NCI-H345 (cell line): Measurements from ENCODE around the gene DPP3.

Experiments used
- DNase-seq: peaks from one replicate; lab custom pipeline; 2025; lab: John Stamatoyannopoulos, UW

The DPP3 gene

GRCh38 chr11:66484806-66485380, 4.7 kb downstream of the DPP3 start:
- no peak for DNase-seq

- DNase-seq: no peak
These were observed 8.7 kb downstream of the DPP3 start for GRCh38 chr11:66488957-66489356.

GRCh38 chr11:66489636-66490035, 9.4 kb downstream of the DPP3 start:
- DNase-seq: peak; percentile 92

- no peak for DNase-seq
These were observed 11.2 kb downstream of the DPP3 start for GRCh38 chr11:66491315-66491935.

- no peak for DNase-seq
These were observed 12.1 kb downstream of the DPP3 start for GRCh38 chr11:66492161-66492865.

- no peak for DNase-seq
These were observed 12.9 kb downstream of the DPP3 start for GRCh38 chr11:66493130-66493529.

- no peak for DNase-seq
These were observed 14.2 kb downstream of the DPP3 start for GRCh38 chr11:66494458-66494857.

- DNase-seq: no peak
These were observed 14.7 kb downstream of the DPP3 start for GRCh38 chr11:66494935-66495334.

- DNase-seq: no peak
These were observed 15.2 kb downstream of the DPP3 start for GRCh38 chr11:66495401-66495854.

GRCh38 chr11:66497206-66497605, 17.0 kb downstream of the DPP3 start:
- DNase-seq: no peak

- no peak for DNase-seq
These were observed 18.3 kb downstream of the DPP3 start for GRCh38 chr11:66498506-66498905.

GRCh38 chr11:66505276-66505816, 25.1 kb downstream of the DPP3 start:
- no peak for DNase-seq

GRCh38 chr11:66509131-66509561, 28.9 kb downstream of the DPP3 start:
- DNase-seq: no peak

GRCh38 chr11:66510271-66510989, 30.2 kb downstream of the DPP3 start, which contains the start of gene BBS1:
BBS1 (plus strand) TSS chr11:66510635; CDS start chr11:66510660, 25 bp downstream.
- peak; percentile 79 for DNase-seq

GRCh38 chr11:66510990-66511339, 30.7 kb downstream of the DPP3 start:
- no peak for DNase-seq

GRCh38 chr11:66523611-66524010, 43.4 kb downstream of the DPP3 start:
- no peak for DNase-seq

GRCh38 chr11:66524304-66525040, 44.2 kb downstream of the DPP3 start:
- DNase-seq: no peak

GRCh38 chr11:66529069-66529468, 48.8 kb downstream of the DPP3 start:
- DNase-seq: no peak

GRCh38 chr11:66529655-66530054, 49.4 kb downstream of the DPP3 start:
- no peak for DNase-seq

- DNase-seq: no peak
These were observed 50.9 kb downstream of the DPP3 start for GRCh38 chr11:66530927-66531709.

- DNase-seq: no peak
These were observed 51.6 kb downstream of the DPP3 start for GRCh38 chr11:66531841-66532240.
